IPS DF 4.7 (cell line): Measurements from ENCODE around the gene TSPAN9.

ENCODE experiments used
- DNase-seq: peaks from one replicate; pipeline ENCODE4 v3.0.0-alpha.2; 2013; ENCODE audit warnings: low spot score; ENCODE audit errors: extremely low read depth

Gene TSPAN9

GRCh38 chr12:3185260-3185870, 108.2 kb downstream of the TSPAN9 start:
- DNase-seq: no peak

- no peak for DNase-seq
Observed at GRCh38 chr12:3186546-3187215, 109.5 kb downstream of the TSPAN9 start.

DNA sequence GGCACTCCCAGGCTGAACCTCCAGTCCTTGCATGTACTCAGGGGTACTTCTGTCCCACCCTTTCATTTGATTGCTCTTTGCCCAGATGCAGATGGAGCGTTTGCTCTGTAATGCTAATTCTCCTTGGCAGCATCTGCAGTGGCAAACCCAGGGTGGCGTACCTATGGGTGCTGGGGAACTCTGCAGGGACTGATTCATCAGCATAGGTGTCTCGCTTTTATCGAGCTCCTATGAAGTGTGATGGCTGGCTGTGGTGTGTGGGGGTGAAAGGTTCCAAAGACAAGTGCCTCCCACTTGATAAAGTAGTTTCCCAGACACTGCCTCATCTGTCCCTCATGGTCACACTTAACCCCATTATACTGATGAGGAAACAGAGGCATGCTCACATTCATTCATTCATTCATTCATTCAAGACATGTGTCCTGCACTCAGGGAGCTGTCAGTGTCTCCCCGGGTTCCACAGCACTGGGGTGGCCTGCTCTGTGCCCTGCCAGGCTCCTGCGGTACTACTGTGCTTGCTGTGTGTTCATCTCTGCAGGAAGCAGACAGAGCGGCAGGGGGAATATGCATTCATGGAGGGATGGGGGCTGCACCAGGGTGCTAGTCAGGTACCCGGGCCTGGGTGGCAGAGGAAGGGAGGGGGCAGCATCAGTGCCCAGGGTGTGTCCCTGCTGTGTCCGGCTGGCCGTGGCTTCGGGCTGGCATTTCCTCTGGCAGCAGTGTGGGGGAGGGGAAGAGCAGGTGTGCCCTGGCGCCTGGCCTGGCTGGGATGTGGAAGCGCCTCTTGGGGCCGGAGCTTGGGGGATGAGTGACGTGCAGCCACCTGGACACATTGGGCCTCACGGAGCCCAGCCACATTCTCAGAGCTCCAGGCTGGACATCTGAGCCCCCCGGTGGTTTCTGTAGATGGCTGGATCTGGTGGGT, 110.9 kb downstream of the TSPAN9 start:
- DNase-seq: no peak

DNA sequence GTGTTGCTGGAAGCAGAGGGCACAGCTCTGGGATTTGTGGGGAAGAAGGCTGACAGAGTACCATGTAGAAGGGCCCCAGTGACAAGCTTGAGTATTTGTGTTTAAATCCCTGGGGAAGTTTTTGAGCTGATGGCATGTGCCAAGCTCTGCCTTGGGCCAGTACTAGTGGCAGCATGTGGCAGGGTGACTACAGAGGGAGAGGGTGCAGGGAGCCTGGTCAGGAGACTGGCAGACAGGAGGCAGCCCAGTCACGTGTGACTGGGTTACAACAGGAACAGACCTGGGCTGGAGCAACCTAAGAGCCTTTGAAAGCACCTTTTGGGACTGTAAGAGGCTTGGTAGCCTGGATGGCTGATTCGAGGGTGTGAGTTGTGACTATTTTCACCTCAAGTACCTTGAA, 112.1 kb downstream of the TSPAN9 start:
- no peak for DNase-seq

DNA sequence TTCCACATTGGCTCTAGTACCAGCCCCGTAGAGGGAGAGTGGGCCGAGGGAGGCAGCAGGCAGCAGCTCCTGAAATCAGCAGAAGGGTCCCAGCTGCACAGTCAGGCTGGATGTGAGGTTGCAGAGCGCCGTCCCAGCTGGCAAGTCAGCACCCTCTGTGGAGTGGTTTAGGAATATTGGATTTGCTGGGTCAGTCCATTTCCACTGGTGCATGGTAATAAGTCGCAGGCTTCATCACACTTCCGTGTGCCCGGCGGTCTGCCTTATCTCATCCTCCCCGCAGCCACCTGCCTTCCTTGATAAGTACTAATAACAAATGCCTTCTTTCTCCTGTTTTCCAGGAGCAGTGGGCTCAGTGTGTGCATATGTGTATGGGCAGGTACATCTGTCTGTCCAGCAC, 112.9 kb downstream of the TSPAN9 start:
- no peak for DNase-seq

- DNase-seq: no peak
Observed at GRCh38 chr12:3191450-3191849, 114.3 kb downstream of the TSPAN9 start.

DNA sequence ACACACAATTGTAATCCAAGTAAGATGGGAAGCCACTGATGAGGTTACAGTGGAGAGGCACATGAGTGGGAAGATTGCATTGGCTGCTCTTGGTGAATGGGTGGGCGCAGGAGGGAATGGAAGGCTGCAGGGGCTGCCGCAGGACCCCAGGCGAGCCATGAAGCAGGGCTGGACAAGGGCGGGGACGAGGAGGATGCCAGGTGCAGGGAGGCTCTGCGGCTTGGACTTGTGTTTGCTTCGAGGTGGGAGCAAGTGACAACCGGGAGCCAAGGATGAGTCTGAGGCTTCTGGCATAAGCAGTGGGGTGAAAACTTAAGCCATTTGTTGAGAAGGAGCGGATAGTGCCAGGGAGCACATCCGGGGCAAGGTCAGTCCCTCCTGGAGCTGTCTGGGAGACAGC, 115.0 kb downstream of the TSPAN9 start:
- DNase-seq: no peak

DNA sequence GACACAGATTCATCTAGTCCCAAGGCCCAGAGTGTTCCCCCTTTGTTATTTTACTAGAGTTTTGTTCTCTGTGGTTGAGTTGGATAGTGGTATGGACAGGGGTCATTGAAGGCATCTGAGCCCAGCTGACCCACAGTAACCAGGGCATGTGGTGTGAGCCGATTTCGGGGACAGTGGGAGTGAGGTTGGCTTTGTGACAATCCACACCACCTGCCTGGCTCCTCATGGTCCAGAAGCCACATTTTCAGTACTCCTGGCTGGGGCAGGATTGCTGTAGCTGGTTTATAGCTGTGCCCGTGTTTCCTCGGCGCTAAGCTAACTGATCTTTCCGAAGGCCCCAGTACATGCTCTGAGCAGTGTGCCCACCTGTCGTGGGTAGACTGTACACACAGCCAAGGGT, 116.0 kb downstream of the TSPAN9 start:
- no peak for DNase-seq

GRCh38 chr12:3193755-3194154, 116.6 kb downstream of the TSPAN9 start:
- DNase-seq: no peak

GRCh38 chr12:3195337-3195736, 118.2 kb downstream of the TSPAN9 start:
- DNase-seq: no peak

- no peak for DNase-seq
Observed at GRCh38 chr12:3195859-3196483, 118.8 kb downstream of the TSPAN9 start.

DNA sequence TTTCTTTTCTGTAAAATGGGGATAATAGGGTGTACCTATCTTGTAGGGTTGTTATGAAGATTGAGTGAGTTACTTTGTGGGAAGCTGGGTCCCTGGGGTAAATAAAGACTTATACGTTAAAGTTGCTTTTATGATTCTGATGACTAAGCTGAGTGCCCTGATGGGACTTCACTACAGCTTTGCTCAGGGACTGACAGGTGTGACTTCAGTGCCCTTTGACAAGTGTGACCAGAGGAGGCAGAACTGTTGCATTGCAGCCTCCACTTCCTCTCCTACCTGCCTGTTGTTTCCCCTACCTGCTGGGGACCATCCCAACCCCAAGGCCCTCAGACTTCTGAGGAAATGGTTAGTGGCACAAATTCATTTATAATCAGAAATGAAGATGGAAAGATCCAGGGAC, 119.3 kb downstream of the TSPAN9 start:
- no peak for DNase-seq

- DNase-seq: no peak
Observed at GRCh38 chr12:3197131-3197818, 120.1 kb downstream of the TSPAN9 start.

DNA sequence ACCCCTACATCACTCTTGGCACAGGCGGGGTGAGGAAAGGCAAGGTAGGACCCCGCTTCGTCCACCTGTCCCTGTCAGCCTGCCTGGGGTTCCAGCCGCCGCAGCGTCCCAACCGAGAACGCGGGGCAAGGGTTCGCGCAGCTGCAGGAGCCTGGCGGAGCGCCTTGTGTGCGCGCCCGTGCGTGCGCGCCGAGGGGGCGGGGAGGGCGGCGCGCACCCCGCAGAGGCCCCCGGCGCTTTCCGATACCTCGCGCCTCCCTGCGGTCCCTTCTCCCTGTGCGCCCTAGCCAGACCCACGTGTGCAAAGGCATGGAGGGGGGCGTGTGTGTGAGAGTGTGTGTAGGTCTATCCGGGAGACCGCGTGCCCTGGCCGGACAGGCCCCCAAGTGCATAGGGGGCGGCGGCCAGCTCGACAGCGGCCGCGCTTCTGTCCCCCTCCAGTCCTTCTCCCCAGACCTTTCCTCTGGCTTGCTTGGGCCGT, 122.4 kb downstream of the TSPAN9 start:
- DNase-seq: no peak

- DNase-seq: no peak
Observed at GRCh38 chr12:3200032-3200617, 122.9 kb downstream of the TSPAN9 start.

- no peak for DNase-seq
Observed at GRCh38 chr12:3200814-3201233, 123.6 kb downstream of the TSPAN9 start.

DNA sequence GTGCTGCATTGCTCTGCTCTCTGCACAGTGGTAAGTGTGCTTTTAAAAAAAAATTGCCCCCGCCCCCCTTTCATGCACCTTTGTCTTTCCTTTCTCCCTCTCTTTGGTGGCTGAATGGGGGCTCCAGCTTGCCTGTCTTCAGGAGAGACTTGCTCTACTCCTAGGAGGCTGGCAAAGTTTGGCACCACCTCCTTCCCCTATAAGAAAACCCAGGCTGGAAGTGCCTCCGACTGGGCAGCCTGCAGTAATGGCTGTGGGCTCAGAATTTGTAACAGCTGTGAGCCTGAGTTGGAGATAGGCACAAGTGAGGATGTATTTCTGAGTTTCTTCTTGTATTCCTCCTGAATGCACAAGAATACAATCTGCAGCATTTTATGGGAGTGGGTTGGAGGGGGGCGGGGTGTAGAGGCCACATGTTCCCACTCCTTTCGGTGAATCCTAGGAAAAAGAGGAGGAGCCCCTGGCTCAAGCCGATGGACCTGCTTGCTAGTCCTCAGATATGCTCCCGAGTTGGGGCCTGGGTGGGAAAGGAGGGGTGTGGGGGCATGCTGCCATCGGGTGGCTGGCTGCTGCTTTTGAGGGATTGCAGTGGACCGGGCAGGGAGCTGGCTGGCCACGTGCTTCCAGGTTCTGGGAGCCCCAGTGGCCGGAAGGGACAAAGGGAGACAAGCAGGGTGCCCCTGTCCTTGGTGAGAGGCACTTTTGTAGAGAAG, 124.3 kb downstream of the TSPAN9 start:
- DNase-seq: no peak

GRCh38 chr12:3202096-3202495, 124.9 kb downstream of the TSPAN9 start:
- DNase-seq: no peak

- no peak for DNase-seq
Observed at GRCh38 chr12:3202734-3203446, 125.7 kb downstream of the TSPAN9 start.
